SU-DHL-6 (cell line): Measurements from ENCODE around the gene MAG.
A peak's percentile ranks its signal among the peaks of the same experiment; 100 is the strongest.

ENCODE experiments used
- H2AFZ ChIP-seq: fragments of 200-600 bp; sonication (generic); 2 replicates; pipeline ENCODE4 v1.6.1; 2014; ENCODE audit warnings: low read depth, mild to moderate bottlenecking, moderate library complexity, mixed read lengths, antibody characterized with exemption, low read length; ENCODE audit not compliant: severe bottlenecking
- H3F3A ChIP-seq: fragments of 200-600 bp; shearing (Covaris generic); 2 replicates; pipeline ENCODE4 v1.6.0; 2016; ENCODE audit warnings: antibody characterized with exemption, mild to moderate bottlenecking; ENCODE audit not compliant: insufficient read depth
- H3K27ac ChIP-seq: fragments of 200-600 bp; sonication (generic); 2 replicates; pipeline ENCODE4 v1.5.1; 2016; ENCODE audit warnings: low read depth, mild to moderate bottlenecking, low read length, moderate library complexity, mixed read lengths
- H3K27me3 ChIP-seq: fragments of 200-600 bp; sonication (generic), shearing (Covaris generic); 2 replicates; pipeline ENCODE4 v1.6.0; 2014; ENCODE audit warnings: mild to moderate bottlenecking, low read length
- H3K36me3 ChIP-seq: fragments of 200-600 bp; sonication (generic); 2 replicates; pipeline ENCODE4 v1.6.1; 2014; ENCODE audit warnings: mild to moderate bottlenecking, low read length, mixed read lengths
- H3K4me2 ChIP-seq: fragments of 300-600, 200-600 bp; shearing (Covaris generic), sonication (generic); 2 replicates; pipeline ENCODE4 v1.6.0; 2014; ENCODE audit warnings: low read length, low read depth, mild to moderate bottlenecking; ENCODE audit not compliant: poor library complexity, severe bottlenecking
- H3K4me3 ChIP-seq: fragments of 200-600 bp; sonication (generic); 2 replicates; pipeline ENCODE4 v1.5.1; 2014; ENCODE audit warnings: antibody characterized with exemption, low read length, mild to moderate bottlenecking, mixed read lengths; ENCODE audit not compliant: insufficient read depth, poor library complexity, severe bottlenecking
- H3K79me2 ChIP-seq: fragments of 200-600 bp; sonication (generic); 2 replicates; pipeline ENCODE4 v1.6.1; 2014; ENCODE audit warnings: mild to moderate bottlenecking, low read length, moderate library complexity; ENCODE audit not compliant: insufficient read depth
- H3K9ac ChIP-seq: fragments of 200-600 bp; sonication (generic); 2 replicates; pipeline ENCODE4 v1.7.0; 2014; ENCODE audit warnings: mild to moderate bottlenecking, low read length
- H3K9me2 ChIP-seq: fragments of 200-600 bp; sonication (generic); replicated peaks from 2 replicates; pipeline ENCODE4 v1.6.1; 2014; ENCODE audit warnings: low read length; ENCODE audit not compliant: insufficient read depth
- H3K9me3 ChIP-seq: fragments of 200-600 bp; sonication (generic); 2 replicates; pipeline ENCODE4 v1.6.1; 2014; ENCODE audit warnings: low read length, mixed read lengths; ENCODE audit not compliant: insufficient read depth
- H4K20me1 ChIP-seq: fragments of 200-600 bp; sonication (generic); 2 replicates; pipeline ENCODE4 v1.6.1; 2014; ENCODE audit warnings: low read depth, mild to moderate bottlenecking, antibody characterized with exemption, low read length, moderate library complexity, mixed read lengths
- CTCF ChIP-seq: fragments of 200-600 bp; sonication (generic); IDR thresholded peaks from one replicate; pipeline ENCODE4 v1.5.1; 2017; ENCODE audit warnings: antibody characterized with exemption, mild to moderate bottlenecking, low read length, moderate library complexity; ENCODE audit not compliant: insufficient read depth, poor library complexity, severe bottlenecking
- EZH2phosphoT487 ChIP-seq: fragments of 200-600 bp; sonication (generic), shearing (Covaris generic); conservative IDR thresholded peaks from 2 replicates; pipeline ENCODE4 v1.6.1; 2018; ENCODE audit warnings: mild to moderate bottlenecking, antibody characterized with exemption, low read length, moderate library complexity, mixed read lengths

MAG gene

GRCh38 chr19:35295792-35296462, 4.0 kb downstream of the MAG start:
- H3K27me3 ChIP-seq: no peaks in the 10 kb centered on the region
- no peak overlapping the region for H3K4me3 ChIP-seq
- peak overlapping the region; percentile 46 for H3K4me2 ChIP-seq
- H2AFZ ChIP-seq: no peak overlapping the region
- H3K9ac ChIP-seq: peak overlapping the region; percentile 39
- no peaks in the 10 kb centered on the region for H3K9me2 ChIP-seq
- H3F3A ChIP-seq: peaks cover 33% of the 10 kb centered on the region
- H3K9me3 ChIP-seq: no peaks in the 10 kb centered on the region
- H3K36me3 ChIP-seq: no peaks in the 10 kb centered on the region
- no peaks in the 10 kb centered on the region for H4K20me1 ChIP-seq
- H3K27ac ChIP-seq: peak overlapping the region; percentile 87
- no peaks in the 10 kb centered on the region for H3K79me2 ChIP-seq
- TF ChIP-seq CTCF (no peak), EZH2phosphoT487 (0 out of 2 replicates have a peak, but pooled peaks have one; percentile 90)

- Histone ChIP-seq H3K27me3 (no peaks in the 10 kb centered on the region), H3K9me3 (no peaks in the 10 kb centered on the region), H3K9me2 (no peaks in the 10 kb centered on the region), H4K20me1 (no peaks in the 10 kb centered on the region), H3K4me3 (no peak overlapping the region), H3K9ac (peak overlapping the region; percentile 39), H3K36me3 (no peaks in the 10 kb centered on the region), H3K4me2 (peak overlapping the region; percentile 46), H3K27ac (peak overlapping the region; percentile 87), H3K79me2 (no peaks in the 10 kb centered on the region), H3F3A (peaks cover 33% of the 10 kb centered on the region), H2AFZ (no peak overlapping the region)
- no peak for TF ChIP-seq EZH2phosphoT487
- TF ChIP-seq CTCF: no peak
These were observed 4.9 kb downstream of the MAG start for GRCh38 chr19:35296644-35297514.

- Histone ChIP-seq H3K79me2 (no peaks in the 10 kb centered on the region), H3K9me2 (no peaks in the 10 kb centered on the region), H2AFZ (no peak overlapping the region), H3F3A (peaks cover 33% of the 10 kb centered on the region), H3K4me3 (no peak overlapping the region), H3K9me3 (no peaks in the 10 kb centered on the region), H3K4me2 (peak overlapping the region; percentile 46), H4K20me1 (no peaks in the 10 kb centered on the region), H3K27me3 (no peaks in the 10 kb centered on the region), H3K36me3 (no peaks in the 10 kb centered on the region), H3K27ac (peak overlapping the region; percentile 87), H3K9ac (no peak overlapping the region)
- TF ChIP-seq EZH2phosphoT487 (no peak), CTCF (no peak)
These were observed 5.5 kb downstream of the MAG start for GRCh38 chr19:35297515-35297848.
